ENCODE data around the gene CARNS1. TPM values are rescaled to one million over a fixed set of nuclear protein-coding genes. Genes with fewer than 3 reads are reported as not detected.
A peak's percentile ranks its signal among the peaks of the same experiment; 100 is the strongest.

CARNS1 gene
- total and polyA plus RNA-seq, 10 of the 15 experiments (the other 5 are each of a cell fraction or from before 2014, with no cell fraction given): 0.02 to 0.14 (median 0.10) TPM; not detected in 3

GRCh38 chr11:67437082-67437808 is 21.8 kb downstream of the CARNS1 start, which contains the start of gene PTPRCAP (continued):
- TF ChIP-seq IRF3 (IDR thresholded peaks at IDR 0.05) (no peak), USF1 (IDR thresholded peaks at IDR 0.05; ENCODE audit: borderline replicate concordance, extremely low read length, insufficient read depth, low read depth, low read length) (no peak), E2F4 (IDR thresholded peaks at IDR 0.05; ENCODE audit: low read depth, low read length) (no peak), PAX5 (IDR thresholded peaks at IDR 0.05; ENCODE audit: borderline replicate concordance, low read depth, low read length) (peak; percentile 40; the same call in 1 of the 2 replicates), ZNF207 (IDR thresholded peaks at IDR 0.05; ENCODE audit: borderline replicate concordance) (peak; percentile 69; the same call in 1 of the 2 replicates), POLR2A (IDR thresholded peaks at IDR 0.05; ENCODE audit: low read depth, low read length) (peak; percentile 94), E4F1 (IDR thresholded peaks at IDR 0.05; ENCODE audit: borderline replicate concordance, partially characterized antibody) (no peak), EGR1 (IDR thresholded peaks at IDR 0.05; ENCODE audit: borderline replicate concordance in 1 of 2, low read depth in 2 of 2, low read length in 2 of 2) (peak in 1 of 2 experiments; percentile 19; a peak in 1 of 3 replicates), CREM (IDR thresholded peaks at IDR 0.05; ENCODE audit: low read depth) (peak; percentile 13; the same call in 1 of the 2 replicates), NFXL1 (IDR thresholded peaks at IDR 0.05; ENCODE audit: borderline replicate concordance) (no peak), GATAD2B (conservative IDR thresholded peaks at IDR 0.05; ENCODE audit: low read depth) (peak; percentile 51; the same call in 1 of the 2 replicates), ETV6 (conservative IDR thresholded peaks at IDR 0.05 in 1 of 2, IDR thresholded peaks at IDR 0.05 in 1 of 2; ENCODE audit: borderline replicate concordance in 1 of 2, low read depth in 1 of 2) (peak in 1 of 2 experiments; percentile 25; a peak in 1 of 4 replicates), ZNF687 (IDR thresholded peaks at IDR 0.05) (peak; percentile 58; the same call in 1 of the 2 replicates), MAX (IDR thresholded peaks at IDR 0.05; ENCODE audit: low read depth, low read length) (no peak), BHLHE40 (IDR thresholded peaks at IDR 0.05; ENCODE audit: borderline replicate concordance in 1 of 2, low read depth in 2 of 2, low read length in 1 of 2) (peak; percentile 28 to 55; a peak in 3 of 4 replicates), ZZZ3 (IDR thresholded peaks at IDR 0.05; ENCODE audit: control insufficient read depth, insufficient read length, low read depth) (no peak), JUND (IDR thresholded peaks at IDR 0.05; ENCODE audit: low read depth, low read length) (no peak), PAX8 (IDR thresholded peaks at IDR 0.05) (no peak)
